Measurements from ENCODE around the gene IQGAP1. TPM values are rescaled to one million over a fixed set of nuclear protein-coding genes. Genes with fewer than 3 reads are reported as not detected.
A peak's percentile ranks its signal among the peaks of the same experiment; 100 is the strongest.
"Not testable (repeated sequence)": the region's sequence is repeated elsewhere in the genome, so short reads cannot be mapped to it uniquely, and the experiment has no call there.

IQGAP1 gene
- total RNA-seq, 2 donors from 2014 or later = 222 to 382 TPM

GRCh38 chr15:90501898-90502297, 113.9 kb downstream of the IQGAP1 start:
- no peak for DNase-seq (ENCODE audit: low spot score)
- ATAC-seq = no peak
- H3K9me3 Mint-ChIP-seq = no peaks in the 10 kb centered on the region
- peaks cover 0 to 8% of the 10 kb centered on the region in 2 donors for H3K4me1 Mint-ChIP-seq (ENCODE audit: low read depth in 2 of 2)
- peak overlapping the region in 1 of 2 donors; percentile 11 for H3K27ac Mint-ChIP-seq
- H3K27me3 Mint-ChIP-seq = no peaks in the 10 kb centered on the region
- no peak overlapping the region for H3K4me3 Mint-ChIP-seq
- H3K36me3 Mint-ChIP-seq = peaks cover 22% of the 10 kb centered on the region

- ATAC-seq; H3K4me3 Mint-ChIP-seq; H3K36me3 Mint-ChIP-seq; H3K9me3 Mint-ChIP-seq; DNase-seq (ENCODE audit: low spot score); H3K27me3 Mint-ChIP-seq: not testable (repeated sequence)
- Mint-ChIP-seq H3K4me1 (ENCODE audit: low read depth in 2 of 2) (peaks cover 0 to 11% of the 10 kb centered on the region in 2 donors), H3K27ac (peak overlapping the region in 1 of 2 donors; percentile 65)
These were observed 122.7 kb downstream of the IQGAP1 start for GRCh38 chr15:90510781-90511180.

GRCh38 chr15:90511211-90511618, 123.2 kb downstream of the IQGAP1 start:
- not testable (repeated sequence) for ATAC-seq; H3K36me3 Mint-ChIP-seq; H3K9me3 Mint-ChIP-seq; DNase-seq (ENCODE audit: low spot score); H3K27me3 Mint-ChIP-seq; H3K4me3 Mint-ChIP-seq
- Mint-ChIP-seq H3K4me1 (ENCODE audit: low read depth in 2 of 2) (peaks cover 0 to 13% of the 10 kb centered on the region in 2 donors), H3K27ac (peak overlapping the region in 1 of 2 donors; percentile 34)

GRCh38 chr15:90512276-90512675, 124.2 kb downstream of the IQGAP1 start:
- DNase-seq (ENCODE audit: low spot score) (no peak), ATAC-seq (no peak)
- Mint-ChIP-seq H3K27me3 (no peaks in the 10 kb centered on the region), H3K4me1 (ENCODE audit: low read depth in 2 of 2) (peaks cover 0 to 13% of the 10 kb centered on the region in 2 donors), H3K9me3 (no peaks in the 10 kb centered on the region), H3K27ac (no peak overlapping the region), H3K36me3 (no peaks in the 10 kb centered on the region), H3K4me3 (no peak overlapping the region)

GRCh38 chr15:90512981-90513380, 124.9 kb downstream of the IQGAP1 start:
- Mint-ChIP-seq H3K4me3 (no peak overlapping the region), H3K4me1 (ENCODE audit: low read depth in 2 of 2) (peaks cover 0 to 13% of the 10 kb centered on the region in 2 donors), H3K9me3 (no peaks in the 10 kb centered on the region), H3K36me3 (no peaks in the 10 kb centered on the region), H3K27me3 (no peaks in the 10 kb centered on the region), H3K27ac (peak overlapping the region in 1 of 2 donors; percentile 70)
- DNase-seq (ENCODE audit: low spot score) = no peak
- no peak for ATAC-seq

- H3K27ac Mint-ChIP-seq = peak overlapping the region in 1 of 2 donors; percentile 70
- H3K27me3 Mint-ChIP-seq = no peaks in the 10 kb centered on the region
- H3K4me1 Mint-ChIP-seq (ENCODE audit: low read depth in 2 of 2) = peaks cover 0 to 13% of the 10 kb centered on the region in 2 donors
- ATAC-seq (no peak), DNase-seq (ENCODE audit: low spot score) (no peak)
- no peak overlapping the region for H3K4me3 Mint-ChIP-seq
- H3K36me3 Mint-ChIP-seq = no peaks in the 10 kb centered on the region
- no peaks in the 10 kb centered on the region for H3K9me3 Mint-ChIP-seq
These were observed 125.4 kb downstream of the IQGAP1 start for GRCh38 chr15:90513448-90513847.

GRCh38 chr15:90513893-90514292, 125.9 kb downstream of the IQGAP1 start:
- not testable (repeated sequence) for H3K27me3 Mint-ChIP-seq; H3K27ac Mint-ChIP-seq; H3K9me3 Mint-ChIP-seq; H3K36me3 Mint-ChIP-seq; DNase-seq (ENCODE audit: low spot score); H3K4me3 Mint-ChIP-seq; ATAC-seq
- H3K4me1 Mint-ChIP-seq (ENCODE audit: low read depth in 2 of 2) = peaks cover 0 to 13% of the 10 kb centered on the region in 2 donors

GRCh38 chr15:90519688-90520087, 131.6 kb downstream of the IQGAP1 start:
- Mint-ChIP-seq H3K4me1 (ENCODE audit: low read depth in 2 of 2) (peaks cover 5 to 9% of the 10 kb centered on the region in 2 donors), H3K36me3 (no peaks in the 10 kb centered on the region), H3K27me3 (no peaks in the 10 kb centered on the region), H3K9me3 (no peaks in the 10 kb centered on the region), H3K27ac (no peak overlapping the region), H3K4me3 (no peak overlapping the region)
- no peak for DNase-seq (ENCODE audit: low spot score)
- ATAC-seq = no peak

- Mint-ChIP-seq H3K27ac (no peak overlapping the region), H3K36me3 (no peaks in the 10 kb centered on the region), H3K4me1 (ENCODE audit: low read depth in 2 of 2) (peaks cover 6 to 10% of the 10 kb centered on the region in 2 donors), H3K9me3 (no peaks in the 10 kb centered on the region), H3K27me3 (no peaks in the 10 kb centered on the region), H3K4me3 (no peak overlapping the region)
- DNase-seq (ENCODE audit: low spot score) = no peak
- no peak for ATAC-seq
These were observed 132.3 kb downstream of the IQGAP1 start for GRCh38 chr15:90520365-90520764.

- Mint-ChIP-seq H3K36me3 (no peaks in the 10 kb centered on the region), H3K4me3 (no peak overlapping the region), H3K9me3 (no peaks in the 10 kb centered on the region), H3K27me3 (no peaks in the 10 kb centered on the region), H3K27ac (no peak overlapping the region), H3K4me1 (ENCODE audit: low read depth in 2 of 2) (peaks cover 3 to 13% of the 10 kb centered on the region in 2 donors)
- ATAC-seq (no peak), DNase-seq (ENCODE audit: low spot score) (no peak)
These were observed 135.3 kb downstream of the IQGAP1 start for GRCh38 chr15:90523373-90523772.

- Mint-ChIP-seq H3K4me1 (ENCODE audit: low read depth in 2 of 2) (peaks cover 6 to 18% of the 10 kb centered on the region in 2 donors), H3K4me3 (peak overlapping the region; percentile 28), H3K27ac (peak overlapping the region in 1 of 2 donors; percentile 33)
- not testable (repeated sequence) for DNase-seq (ENCODE audit: low spot score); H3K27me3 Mint-ChIP-seq; H3K9me3 Mint-ChIP-seq; ATAC-seq; H3K36me3 Mint-ChIP-seq
These were observed 136.2 kb downstream of the IQGAP1 start for GRCh38 chr15:90524018-90524803.

GRCh38 chr15:90529011-90529370, 140.9 kb downstream of the IQGAP1 start:
- Mint-ChIP-seq H3K27ac (peak overlapping the region; percentile 67 to 90), H3K4me1 (ENCODE audit: low read depth in 2 of 2) (peaks cover 29 to 46% of the 10 kb centered on the region in 2 donors), H3K4me3 (peak overlapping the region; percentile 96), H3K27me3 (no peaks in the 10 kb centered on the region), H3K9me3 (no peaks in the 10 kb centered on the region), H3K36me3 (no peaks in the 10 kb centered on the region)
- DNase-seq (ENCODE audit: low spot score) (no peak), ATAC-seq (no peak)

- DNase-seq (ENCODE audit: low spot score) (peak; percentile 70), ATAC-seq (peak; percentile 93)
- Mint-ChIP-seq H3K4me3 (peak within 1 kb of the TSS; percentile 98), H3K4me1 (ENCODE audit: low read depth in 2 of 2) (peaks cover 30 to 44% of the 10 kb centered on the region in 2 donors), H3K36me3 (no peaks in the 10 kb centered on the region), H3K27ac (peak within 1 kb of the TSS; percentile 80 to 93), H3K9me3 (no peaks in the 10 kb centered on the region), H3K27me3 (no peaks in the 10 kb centered on the region)
These were observed 141.6 kb downstream of the IQGAP1 start, which contains the start of gene CRTC3 for GRCh38 chr15:90529371-90530249. TSS of gene CRTC3 (plus strand) at chr15:90529923. CDS start at chr15:90530072, 149 bp downstream.
